GM18511 (cell line): Measurements from ENCODE around the gene SH3BP2.

ENCODE experiments used
- ATAC-seq: cut with Tn5 transposase; IDR thresholded peaks from one replicate; pipeline ENCODE4 v1.9.1; 2021; ENCODE audit warnings: mild to moderate bottlenecking, moderate library complexity; ENCODE audit not compliant: unreplicated experiment

The SH3BP2 gene

DNA sequence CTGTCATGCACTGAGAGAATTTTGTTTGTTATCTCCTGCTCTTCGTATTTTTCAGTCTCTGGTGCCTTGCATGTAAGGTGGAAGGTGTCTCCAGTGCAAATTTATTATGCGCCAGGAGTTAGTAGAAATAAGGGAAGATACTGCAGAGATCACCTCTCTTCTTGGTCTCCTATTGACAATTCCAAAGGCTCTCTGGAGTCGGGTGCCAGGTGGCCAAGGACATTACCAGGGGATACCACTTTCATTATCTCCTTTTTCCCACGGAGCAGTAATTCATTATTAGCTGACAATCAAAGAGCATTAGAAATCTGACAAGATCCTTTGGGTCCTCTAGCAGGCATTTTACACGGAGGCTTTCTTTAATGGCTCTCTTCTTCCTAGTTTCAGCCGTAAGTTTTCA is 76.8 kb downstream of the SH3BP2 start:
- no peak for ATAC-seq

DNA sequence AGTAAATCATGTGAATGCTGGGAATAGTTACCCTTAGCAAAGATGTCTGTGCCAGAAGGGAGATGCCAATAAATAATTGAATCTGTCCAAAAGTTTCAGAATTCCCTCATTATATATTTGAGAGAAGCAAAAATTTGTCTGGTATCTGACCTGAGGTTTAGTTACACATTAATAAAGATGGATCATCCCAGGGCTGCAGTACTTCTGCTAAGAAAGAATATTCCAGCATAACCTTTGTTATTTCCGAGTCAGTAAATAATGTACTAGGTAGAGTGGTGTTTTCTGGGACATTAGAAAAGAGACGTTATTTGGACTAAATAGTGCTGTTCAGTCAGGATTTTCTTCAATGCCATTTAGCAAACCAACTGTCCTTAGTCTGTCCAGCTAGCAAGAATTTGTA is 77.2 kb downstream of the SH3BP2 start:
- ATAC-seq: no peak

DNA sequence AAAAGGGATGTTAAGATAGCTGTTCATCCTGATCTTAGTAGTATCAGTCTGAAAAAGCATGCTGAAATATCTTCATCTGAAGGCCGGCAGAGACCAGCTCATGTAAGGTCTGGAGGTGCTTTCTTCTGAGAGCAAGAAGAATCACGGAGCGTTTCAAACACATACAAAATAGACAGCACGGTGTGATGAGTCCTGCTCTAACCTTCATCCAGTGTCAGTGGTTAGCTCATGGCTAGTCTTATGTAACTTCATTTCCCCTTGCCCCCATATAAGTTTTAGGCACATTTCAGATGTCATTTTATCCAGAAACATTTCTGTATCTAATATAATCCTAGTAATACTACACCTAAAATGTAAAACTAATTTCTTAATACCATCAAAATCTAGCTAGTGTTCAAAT is 78.6 kb downstream of the SH3BP2 start:
- ATAC-seq: no peak

DNA sequence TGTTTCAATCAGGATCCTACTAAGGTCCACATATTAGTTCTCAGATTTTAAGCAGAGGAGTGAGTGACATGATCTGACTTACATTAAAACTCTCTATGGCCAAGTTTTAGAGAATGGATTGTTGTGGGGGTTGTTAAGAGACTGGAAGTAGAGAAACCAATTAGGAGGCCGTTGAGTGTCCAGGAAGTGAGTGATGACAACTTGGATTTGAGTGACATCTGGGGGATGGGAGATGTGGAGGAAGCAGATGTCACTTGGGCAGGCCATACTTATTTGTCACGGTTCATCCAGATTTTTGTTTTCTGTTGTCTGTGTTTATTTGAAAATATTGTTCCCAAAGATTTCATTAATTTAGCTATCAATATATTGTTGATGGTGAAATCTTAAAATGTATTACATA is 79.0 kb downstream of the SH3BP2 start:
- ATAC-seq: no peak

DNA sequence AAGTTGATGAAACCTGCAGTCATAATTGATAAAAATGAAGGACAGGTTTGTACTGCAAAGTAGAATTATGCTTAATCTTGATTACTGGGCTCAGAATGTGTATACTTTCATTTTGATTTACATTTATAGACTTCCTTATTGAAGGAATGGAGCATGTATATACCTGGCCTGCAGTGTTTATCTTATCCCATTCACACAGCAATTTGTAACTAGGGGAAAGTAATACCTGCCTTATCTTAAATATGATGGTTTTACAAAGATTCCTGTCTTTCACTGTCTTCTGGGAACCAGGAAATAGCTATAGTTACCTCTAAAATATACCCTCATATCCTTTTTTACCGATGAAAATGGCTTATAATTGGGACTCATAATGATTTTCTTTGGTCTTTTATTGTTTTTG is 80.4 kb downstream of the SH3BP2 start:
- ATAC-seq: no peak

DNA sequence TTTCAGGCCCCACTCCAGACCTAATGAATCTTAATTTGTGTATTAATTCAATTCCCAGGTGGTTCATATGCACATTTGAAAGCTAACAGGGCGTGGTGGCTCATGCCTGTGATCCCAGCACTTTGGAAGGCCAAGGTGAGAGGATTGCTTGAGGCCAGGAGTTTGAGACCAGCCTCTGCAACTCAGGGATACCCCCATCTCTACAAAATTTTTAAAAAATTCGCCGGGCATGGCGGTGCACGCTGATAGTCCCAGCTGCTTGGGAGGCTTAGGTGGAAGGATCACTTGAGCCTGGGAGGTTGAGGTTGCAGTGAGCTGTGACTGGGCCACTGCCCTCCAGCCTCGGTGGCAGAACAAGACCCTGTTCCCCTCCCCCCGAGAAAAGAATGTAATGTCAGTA is 82.0 kb downstream of the SH3BP2 start:
- ATAC-seq: no peak

DNA sequence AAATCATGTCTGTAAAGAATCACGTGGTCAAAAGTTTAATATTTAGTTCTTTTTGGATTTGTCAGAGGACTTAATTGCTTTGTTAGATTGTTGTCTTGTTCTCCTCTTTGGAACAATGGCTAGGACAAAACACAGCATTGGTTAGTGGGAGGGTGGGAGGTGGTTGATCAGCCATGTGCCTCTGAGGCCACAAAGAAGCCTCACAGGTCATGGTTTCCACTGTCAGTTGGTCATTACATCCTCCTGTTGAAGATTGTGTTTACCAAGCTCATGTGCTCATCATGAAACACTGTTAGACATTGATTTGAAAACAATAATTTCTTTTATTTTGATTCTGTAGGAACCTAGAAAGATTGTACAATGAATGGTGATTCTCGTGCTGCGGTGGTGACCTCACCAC is 82.7 kb downstream of the SH3BP2 start:
- ATAC-seq: no peak

DNA sequence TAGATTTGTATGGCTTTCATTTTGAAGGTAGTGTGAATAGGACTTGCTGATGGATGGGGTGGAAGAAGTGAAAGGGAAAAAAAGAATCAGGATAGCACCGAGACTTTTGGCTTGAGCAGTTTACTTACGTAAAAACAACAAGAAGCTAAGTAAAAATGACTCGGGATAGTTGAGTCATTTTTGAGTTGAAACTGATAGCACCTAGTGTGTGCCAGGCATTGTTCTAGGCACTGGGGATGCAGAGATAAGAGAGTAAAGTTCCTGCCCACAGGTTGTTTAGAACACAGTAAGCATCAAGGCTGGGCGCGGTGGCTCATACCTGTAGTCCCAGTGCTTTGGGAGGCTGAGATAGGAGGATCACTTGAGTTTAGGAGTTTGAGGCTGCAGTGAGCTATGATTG is 85.5 kb downstream of the SH3BP2 start:
- ATAC-seq: no peak

DNA sequence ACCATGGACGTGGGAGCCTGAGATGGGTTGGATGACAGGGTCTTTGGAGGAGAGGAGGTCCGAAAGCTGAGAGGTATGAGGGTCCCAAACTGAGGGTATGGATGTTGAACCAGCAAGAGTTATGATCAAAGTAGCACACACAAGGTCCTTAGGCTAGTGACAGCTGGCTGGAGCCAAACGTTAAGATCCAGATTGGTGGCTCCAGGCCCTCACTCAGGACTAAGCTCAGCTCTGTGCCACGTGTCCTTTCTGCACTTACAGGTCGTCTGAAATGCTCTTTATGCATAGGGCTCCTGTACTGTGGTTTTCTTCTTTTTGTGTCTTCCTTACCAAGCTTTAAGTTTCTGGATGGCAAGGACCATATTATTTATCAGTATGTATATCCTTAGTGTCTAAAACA is 86.1 kb downstream of the SH3BP2 start:
- no peak for ATAC-seq

DNA sequence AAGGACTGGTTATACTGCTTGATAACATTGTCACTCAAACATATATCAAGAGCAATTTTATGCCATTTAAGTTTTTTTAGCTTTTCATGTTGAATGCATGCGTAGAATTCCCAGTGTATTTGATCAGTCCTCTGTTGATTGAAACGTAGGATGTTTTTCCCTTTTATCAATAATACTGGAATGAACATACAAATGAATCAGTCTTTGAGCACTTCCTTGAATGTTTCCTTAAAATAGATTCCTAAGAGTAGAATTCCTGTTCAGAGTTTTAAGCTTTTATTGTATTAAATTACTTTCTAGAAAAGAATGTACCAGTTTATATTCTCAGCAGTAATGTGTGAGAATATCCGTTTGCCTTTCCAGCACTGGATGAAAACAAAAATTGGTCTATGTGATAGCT is 88.5 kb downstream of the SH3BP2 start:
- ATAC-seq: no peak

DNA sequence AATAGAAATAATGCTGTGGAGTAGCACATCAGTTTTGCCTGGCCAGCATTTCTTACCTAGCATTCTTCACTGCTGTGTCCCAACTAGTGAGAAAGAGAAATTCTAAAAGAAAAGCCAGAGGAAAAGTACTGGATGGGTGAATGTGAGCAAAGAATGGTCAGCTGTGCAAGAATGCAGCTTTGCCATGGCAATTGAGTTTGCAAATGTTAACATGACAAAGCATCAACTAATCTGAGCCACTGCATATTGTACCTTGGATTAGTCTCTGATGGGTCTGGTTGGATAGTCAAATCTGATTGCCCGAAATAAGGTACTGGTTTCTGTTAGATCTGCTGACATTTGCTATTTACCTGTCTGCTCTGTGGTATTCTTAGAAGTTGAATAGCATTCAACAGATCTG is 89.5 kb downstream of the SH3BP2 start:
- ATAC-seq: no peak

DNA sequence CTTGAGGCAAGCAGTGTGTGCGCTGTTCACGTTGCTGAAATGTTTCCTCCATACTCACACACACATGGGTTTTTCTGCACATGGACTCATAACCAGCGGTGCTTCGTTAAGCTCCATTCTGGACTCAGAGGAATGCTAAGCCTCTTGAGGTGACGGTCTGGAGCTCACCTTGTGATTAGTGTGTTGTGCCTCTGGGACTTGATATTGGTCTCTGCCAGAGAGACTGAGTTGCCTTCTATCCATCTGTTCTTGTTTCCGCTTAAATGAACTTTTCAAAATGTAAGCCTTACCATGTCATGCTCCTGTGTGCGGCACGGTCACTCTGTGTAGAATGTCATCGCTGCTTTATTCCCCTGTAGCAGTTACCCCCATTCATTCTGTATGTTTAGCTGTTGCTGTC is 93.3 kb downstream of the SH3BP2 start:
- ATAC-seq: no peak

DNA sequence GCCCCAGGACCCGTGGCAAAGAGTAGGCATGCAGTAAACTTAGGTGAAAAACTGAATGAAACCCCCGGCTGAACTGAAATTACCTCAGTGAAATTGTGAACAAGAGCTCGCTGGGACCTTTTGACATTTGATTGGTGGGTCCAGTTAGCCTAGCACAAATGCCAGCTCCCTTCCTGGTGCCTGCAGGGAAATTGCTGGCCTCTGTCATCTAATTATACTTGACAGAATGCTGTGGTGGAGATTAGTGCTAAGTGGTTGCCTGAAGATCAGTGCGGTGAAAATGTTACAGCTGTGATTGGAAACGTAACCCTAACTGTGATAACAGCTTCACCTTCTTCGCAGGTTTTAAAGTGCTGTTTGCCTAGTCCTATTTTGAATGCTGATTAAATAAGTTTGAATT is 93.7 kb downstream of the SH3BP2 start:
- ATAC-seq: no peak

DNA sequence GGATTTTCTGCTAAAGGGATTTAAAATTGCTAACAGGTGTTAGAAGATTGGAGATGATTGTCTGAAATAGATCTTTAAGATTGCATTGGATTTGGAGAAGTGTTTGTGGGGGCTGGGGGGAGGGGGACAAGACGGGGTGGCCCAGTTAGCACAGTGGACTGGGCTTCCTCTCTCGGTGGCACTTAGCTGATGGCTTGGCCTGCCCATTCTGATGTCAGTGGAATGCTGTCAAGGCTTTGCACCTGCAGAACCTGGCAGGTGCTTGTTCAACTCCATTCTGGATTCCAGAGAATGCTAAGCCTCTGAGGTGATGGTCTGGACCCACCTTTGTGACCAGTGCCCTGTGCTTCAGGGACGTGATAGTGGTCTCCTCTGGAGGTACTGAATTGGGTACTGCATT is 94.5 kb downstream of the SH3BP2 start:
- ATAC-seq: no peak

DNA sequence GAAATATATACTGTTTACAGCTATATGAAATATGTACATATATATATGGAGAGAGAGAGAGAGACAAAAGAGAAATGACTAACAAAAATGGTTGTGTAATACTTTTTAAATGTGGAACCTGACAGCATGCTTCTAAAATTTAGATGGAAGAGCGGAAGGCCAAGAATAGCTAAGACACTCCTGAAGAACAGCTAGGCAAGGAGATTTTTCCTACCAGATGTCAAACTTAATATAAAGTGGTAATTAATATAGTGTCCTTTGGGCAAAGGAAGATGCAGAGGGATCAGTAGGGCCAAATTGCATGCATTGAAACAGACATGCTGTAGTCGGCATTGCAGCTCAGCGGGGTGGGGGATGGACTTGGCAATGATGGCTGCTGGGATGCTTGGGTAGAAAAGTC is 96.0 kb downstream of the SH3BP2 start:
- ATAC-seq: no peak
